GM18909 (cell line): ENCODE results near the gene ASCL5.

Source experiments
- ATAC-seq: cut with Tn5 transposase; IDR thresholded peaks from one replicate; pipeline ENCODE4 v1.9.1; 2021; ENCODE audit warnings: mild to moderate bottlenecking; ENCODE audit not compliant: unreplicated experiment, poor library complexity

Gene ASCL5

GRCh38 chr1:201090541-201090940 is 36.4 kb downstream of the ASCL5 start:
- ATAC-seq, result no peak

- ATAC-seq, result no peak
Measured at GRCh38 chr1:201089596-201089995, 37.4 kb downstream of the ASCL5 start.

GRCh38 chr1:201088901-201089525 is 38.0 kb downstream of the ASCL5 start:
- no peak for ATAC-seq

- ATAC-seq, result no peak
Measured at GRCh38 chr1:201088395-201088794, 38.6 kb downstream of the ASCL5 start.

- ATAC-seq, result no peak
Measured at GRCh38 chr1:201085902-201086735, 40.9 kb downstream of the ASCL5 start.

- ATAC-seq, result no peak
Measured at GRCh38 chr1:201084295-201084694, 42.7 kb downstream of the ASCL5 start.

GRCh38 chr1:201083741-201084140 is 43.2 kb downstream of the ASCL5 start:
- ATAC-seq, result no peak

- no peak for ATAC-seq
Measured at GRCh38 chr1:201080135-201080534, 46.8 kb downstream of the ASCL5 start.

- no peak for ATAC-seq
Measured at GRCh38 chr1:201077736-201078135, 49.2 kb downstream of the ASCL5 start.

- no peak for ATAC-seq
Measured at GRCh38 chr1:201077116-201077515, 49.9 kb downstream of the ASCL5 start.

- no peak for ATAC-seq
Measured at GRCh38 chr1:201076092-201076491, 50.9 kb downstream of the ASCL5 start.

- ATAC-seq, result no peak
Measured at GRCh38 chr1:201074018-201074417, 53.0 kb downstream of the ASCL5 start.

- ATAC-seq, result no peak
Measured at GRCh38 chr1:201072922-201073321, 54.1 kb downstream of the ASCL5 start.

- no peak for ATAC-seq
Measured at GRCh38 chr1:201072149-201072548, 54.8 kb downstream of the ASCL5 start.

- ATAC-seq, result no peak
Measured at GRCh38 chr1:201069636-201070035, 57.3 kb downstream of the ASCL5 start.

GRCh38 chr1:201068976-201069375 is 58.0 kb downstream of the ASCL5 start:
- no peak for ATAC-seq

- no peak for ATAC-seq
Measured at GRCh38 chr1:201066986-201067385, 60.0 kb downstream of the ASCL5 start.

GRCh38 chr1:201065686-201066085 is 61.3 kb downstream of the ASCL5 start:
- no peak for ATAC-seq

- ATAC-seq, result no peak
Measured at GRCh38 chr1:201064806-201065205, 62.2 kb downstream of the ASCL5 start.
